GM21515 (cell line): ENCODE data around the gene CERS1.

Experiments used
- ATAC-seq: cut with Tn5 transposase; IDR thresholded peaks from one replicate; pipeline ENCODE4 v1.9.1; 2021; ENCODE audit not compliant: unreplicated experiment

CERS1 gene

DNA sequence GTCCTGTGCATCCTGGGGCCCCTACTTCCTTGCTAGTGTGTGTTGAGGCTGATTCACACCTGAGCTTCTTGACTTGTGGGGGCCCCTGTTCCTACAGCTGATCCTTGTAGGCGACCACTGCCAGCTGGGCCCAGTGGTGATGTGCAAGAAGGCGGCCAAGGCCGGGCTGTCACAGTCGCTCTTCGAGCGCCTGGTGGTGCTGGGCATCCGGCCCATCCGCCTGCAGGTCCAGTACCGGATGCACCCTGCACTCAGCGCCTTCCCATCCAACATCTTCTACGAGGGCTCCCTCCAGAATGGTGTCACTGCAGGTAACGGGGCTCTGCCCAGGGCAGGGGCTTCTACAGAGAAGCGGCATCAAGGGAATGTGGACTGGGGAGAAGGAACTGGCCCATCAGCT is 38.7 kb downstream of the CERS1 start:
- ATAC-seq: no peak

DNA sequence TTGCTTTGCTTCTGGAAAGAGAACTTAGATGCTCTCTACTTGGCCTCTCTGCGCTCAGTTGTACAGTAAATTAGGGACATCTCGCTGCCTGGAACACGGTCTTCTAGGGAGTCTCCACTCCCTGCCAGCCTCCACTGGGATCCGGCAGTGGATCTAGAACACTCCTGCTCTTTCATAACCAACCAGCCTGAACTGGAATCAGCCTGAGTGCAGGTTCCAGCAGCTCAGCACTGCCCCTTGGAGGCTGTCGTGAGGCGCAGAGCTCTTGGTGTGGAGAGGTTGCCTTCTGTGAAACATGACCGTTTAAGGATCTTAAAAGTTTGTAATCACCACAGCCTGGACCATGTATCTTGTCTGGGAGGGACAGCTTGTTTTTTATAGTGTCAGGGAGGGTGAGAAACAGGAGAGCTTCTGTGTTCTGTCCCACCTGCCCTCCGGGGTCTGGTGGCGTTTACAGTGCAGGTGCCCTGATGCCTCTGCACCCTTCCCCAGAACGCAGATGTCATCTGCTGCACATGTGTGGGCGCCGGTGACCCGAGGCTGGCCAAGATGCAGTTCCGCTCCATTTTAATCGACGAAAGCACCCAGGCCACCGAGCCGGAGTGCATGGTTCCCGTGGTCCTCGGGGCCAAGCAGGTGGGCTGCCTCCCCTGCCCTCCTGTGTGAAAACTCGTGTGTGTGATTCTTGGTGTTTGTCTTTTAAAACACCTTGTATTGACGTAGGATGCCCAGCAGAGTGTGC is 39.4 kb downstream of the CERS1 start:
- no peak for ATAC-seq

DNA sequence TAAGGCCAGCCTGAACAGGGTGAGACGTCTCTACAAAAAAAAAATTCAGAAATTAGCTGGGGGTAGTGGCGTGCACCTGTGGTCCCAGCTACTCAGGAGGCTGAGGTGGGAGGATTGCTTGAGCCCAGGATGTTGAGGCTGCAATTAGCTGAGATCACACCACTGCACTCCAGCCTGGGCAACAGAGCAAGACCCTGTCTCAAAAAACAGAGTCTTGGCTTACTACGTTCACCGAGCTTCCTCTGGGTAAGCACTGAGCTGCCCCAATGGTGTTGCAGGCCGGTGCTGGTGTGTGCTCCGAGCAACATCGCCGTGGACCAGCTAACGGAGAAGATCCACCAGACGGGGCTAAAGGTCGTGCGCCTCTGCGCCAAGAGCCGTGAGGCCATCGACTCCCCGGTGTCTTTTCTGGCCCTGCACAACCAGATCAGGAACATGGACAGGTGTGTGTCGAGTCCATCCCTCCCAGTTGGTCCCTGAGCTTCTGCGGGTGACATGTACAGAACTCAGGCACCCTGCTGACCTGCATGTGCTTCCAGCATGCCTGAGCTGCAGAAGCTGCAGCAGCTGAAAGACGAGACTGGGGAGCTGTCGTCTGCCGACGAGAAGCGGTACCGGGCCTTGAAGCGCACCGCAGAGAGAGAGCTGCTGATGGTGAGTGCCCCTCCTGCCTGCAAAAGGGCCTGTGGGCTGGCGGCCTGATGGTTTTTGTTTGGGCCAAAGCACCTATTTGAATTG is 40.1 kb downstream of the CERS1 start:
- ATAC-seq: no peak

DNA sequence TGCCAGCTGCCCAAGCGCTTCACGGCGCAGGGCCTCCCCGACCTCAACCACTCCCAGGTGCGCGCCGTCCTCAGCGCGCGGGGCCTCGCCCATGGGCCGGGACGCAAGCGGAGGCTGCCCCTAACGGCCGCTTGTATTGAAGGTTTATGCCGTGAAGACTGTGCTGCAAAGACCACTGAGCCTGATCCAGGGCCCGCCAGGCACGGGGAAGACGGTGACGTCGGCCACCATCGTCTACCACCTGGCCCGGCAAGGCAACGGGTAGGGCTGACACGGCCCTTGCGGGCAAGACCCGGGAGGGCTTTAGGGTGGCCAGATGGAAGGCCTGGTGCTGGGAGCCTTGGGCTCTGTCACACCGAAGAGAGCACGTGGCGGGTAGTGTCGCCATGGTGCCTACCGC is 41.0 kb downstream of the CERS1 start:
- ATAC-seq: no peak

DNA sequence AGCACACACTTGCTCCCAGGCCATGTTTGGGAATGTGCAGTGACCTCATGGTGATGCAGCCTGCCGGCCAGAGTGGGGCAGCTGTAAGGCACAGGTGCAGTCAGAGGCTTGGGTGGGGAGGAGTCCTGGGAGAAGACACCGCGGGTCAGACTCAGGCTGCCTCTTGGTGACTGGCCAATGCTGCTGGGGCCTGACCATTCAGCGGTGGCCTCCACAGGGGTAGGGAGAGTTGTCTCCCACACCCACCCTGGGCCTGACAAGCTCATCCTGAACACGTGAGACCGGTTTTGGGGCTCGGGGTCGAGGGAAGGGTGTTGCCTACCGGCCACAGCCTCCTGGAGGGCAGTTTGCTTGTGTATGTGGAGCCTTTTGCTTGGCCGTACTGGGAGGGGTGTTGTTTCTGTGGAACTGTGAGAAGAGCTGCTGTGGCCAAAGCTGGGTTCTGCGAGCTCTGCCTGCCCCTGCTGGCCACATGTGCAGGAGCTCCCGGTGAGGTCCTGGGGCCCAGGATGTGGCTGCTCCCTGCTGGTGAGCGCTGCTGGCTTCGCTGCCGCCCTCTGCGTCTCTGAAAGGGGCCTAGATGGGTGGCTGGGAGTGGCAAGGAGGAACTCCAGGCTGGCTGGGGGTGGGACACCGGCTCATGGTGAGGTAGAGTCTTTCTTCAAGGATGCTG is 42.1 kb downstream of the CERS1 start:
- no peak for ATAC-seq

DNA sequence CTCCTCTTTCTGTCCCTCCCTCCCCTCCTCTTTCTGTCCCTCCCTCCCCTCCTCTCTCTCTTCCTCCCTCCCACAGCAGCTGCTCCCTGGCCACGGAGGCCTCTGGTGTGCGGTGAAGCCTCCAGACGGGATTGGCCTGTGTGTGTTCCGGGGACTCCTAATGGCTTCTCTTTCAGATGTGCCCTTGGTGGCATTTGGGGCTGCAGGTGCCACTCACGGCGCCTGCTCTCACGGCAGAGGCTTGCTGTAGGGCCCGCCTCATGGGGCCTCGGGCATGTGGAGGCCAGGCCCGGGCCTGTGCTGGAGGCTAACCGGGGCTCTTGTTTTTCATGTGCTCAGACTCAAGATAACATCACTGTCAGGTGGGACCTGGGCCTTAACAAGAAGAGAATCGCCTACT is 43.3 kb downstream of the CERS1 start:
- no peak for ATAC-seq

DNA sequence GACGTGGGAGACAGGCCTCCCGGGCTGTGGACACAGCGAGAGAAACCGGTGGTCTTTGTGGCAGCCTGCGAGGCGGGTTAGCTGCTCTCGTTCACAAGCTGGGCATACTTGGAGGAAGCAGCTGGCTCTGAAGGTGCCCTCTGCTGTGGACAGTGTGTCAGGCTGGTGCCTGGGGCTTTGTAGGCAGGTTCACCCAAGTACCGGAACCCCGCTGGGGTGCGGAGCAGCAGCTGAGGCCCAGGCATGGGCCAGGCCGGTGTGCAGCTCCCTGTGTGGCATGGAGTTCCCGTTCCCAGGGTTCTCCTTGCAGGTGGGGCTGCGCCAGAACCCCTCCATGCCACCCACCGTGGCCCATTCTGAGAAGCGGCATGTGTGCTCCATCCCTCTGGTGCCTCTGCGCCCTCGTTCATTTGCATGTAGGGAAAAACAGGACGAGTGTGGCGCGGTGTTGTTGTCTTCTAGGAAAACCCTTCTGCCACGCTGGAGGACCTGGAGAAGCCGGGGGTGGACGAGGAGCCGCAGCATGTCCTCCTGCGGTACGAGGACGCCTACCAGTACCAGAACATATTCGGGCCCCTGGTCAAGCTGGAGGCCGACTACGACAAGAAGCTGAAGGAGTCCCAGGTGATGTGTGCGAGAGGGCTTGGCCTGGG is 44.2 kb downstream of the CERS1 start:
- ATAC-seq: no peak

DNA sequence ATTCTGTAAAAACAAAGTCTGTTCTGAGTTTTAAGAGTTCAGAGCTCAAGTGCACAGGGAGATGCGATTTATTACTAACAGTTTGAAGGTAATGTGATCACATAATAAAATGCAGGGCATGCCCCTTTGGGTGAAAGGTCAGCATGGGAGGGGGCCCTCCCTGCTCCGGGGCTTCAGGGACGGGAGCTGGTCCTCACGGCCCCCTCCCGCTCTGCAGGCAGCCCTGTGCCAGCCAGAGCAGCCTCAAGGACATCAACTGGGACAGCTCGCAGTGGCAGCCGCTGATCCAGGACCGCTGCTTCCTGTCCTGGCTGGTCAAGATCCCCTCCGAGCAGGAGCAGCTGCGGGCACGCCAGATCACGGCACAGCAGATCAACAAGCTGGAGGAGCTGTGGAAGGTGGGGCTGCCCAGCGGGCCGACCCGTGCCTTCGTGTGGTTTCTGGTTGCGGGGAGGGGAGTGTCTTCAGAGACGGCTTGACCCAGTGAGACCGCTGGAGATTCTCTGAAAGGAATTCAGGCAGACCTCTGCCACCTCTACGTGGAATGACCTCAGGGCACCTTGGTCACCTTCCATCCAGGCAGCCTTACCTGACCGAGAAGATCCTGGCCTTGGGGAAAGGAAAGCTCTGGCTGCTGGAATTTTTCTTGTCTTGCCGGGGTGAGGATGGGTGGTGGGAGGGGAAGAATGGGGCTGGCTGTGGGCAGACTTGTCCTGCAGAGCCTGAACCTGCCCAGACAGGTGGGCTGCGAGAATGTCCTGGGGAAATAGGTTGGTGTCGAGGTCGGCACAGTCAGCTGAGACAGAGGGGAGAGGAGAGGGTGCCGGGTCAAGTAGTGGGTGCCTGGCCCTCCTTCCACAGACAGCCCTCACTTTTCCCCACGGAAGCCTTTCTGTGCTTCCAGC is 45.2 kb downstream of the CERS1 start:
- no peak for ATAC-seq

DNA sequence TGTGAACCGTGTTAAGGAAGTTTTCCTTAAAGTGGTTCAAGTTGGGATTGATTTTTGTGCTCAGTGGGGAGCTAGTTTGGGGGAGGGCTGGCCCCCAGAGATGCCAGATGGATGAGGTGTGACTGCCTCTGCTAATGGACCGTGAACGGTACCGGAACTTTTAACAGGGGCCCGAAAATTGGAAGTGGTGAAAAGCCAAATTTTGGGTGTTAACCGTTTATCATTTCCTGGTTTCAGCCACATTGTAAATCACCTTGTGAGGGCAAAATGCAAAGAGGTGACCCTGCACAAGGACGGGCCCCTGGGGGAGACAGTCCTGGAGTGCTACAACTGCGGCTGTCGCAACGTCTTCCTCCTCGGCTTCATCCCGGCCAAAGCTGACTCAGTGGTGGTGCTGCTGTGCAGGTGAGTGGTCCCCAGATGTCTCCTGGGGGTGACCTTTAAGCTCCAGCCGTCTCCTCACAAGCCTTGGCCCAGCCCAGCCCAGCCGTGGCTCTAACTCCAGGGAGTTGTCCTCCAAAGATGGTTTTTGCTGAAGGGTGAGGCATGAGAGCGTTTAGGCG is 46.0 kb downstream of the CERS1 start:
- ATAC-seq: no peak

DNA sequence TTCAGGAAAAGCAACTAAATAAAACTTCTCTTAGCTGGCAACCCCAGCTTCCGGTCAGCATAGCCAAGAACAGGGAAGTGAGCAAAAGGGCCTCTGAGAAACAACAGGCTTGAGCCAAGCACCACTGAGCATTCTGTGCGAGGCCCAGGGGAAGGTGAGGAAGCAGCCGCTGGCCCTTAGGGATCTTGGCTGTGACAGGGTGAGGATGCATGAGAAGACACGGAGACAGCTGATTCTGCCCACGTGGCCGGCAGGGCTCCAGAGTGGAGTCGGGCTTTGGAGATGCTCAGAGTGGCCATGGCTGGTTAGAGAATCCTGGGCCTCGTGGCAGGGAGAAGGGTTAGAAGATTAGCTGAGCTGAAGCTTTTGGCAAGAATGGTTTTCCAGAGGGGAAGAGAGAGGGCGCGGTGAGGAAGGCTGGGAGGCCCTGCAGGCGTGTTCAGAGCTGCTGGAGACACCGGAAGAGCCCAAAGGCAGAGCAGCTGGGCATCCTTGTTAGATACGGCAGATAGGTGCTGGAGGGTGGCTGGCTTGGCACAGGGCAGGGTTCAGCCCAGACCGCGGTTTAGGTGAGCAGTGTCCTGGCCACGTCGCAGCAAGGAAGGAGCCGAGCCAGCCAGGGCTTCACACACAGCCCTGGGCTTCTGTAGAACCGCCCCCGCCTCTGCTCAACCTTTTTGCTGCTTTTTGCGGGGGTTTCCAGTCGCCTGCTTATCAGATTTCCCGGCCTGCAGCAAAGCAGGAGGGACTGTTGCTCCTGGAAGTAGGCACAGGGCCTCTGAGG is 46.9 kb downstream of the CERS1 start:
- no peak for ATAC-seq

DNA sequence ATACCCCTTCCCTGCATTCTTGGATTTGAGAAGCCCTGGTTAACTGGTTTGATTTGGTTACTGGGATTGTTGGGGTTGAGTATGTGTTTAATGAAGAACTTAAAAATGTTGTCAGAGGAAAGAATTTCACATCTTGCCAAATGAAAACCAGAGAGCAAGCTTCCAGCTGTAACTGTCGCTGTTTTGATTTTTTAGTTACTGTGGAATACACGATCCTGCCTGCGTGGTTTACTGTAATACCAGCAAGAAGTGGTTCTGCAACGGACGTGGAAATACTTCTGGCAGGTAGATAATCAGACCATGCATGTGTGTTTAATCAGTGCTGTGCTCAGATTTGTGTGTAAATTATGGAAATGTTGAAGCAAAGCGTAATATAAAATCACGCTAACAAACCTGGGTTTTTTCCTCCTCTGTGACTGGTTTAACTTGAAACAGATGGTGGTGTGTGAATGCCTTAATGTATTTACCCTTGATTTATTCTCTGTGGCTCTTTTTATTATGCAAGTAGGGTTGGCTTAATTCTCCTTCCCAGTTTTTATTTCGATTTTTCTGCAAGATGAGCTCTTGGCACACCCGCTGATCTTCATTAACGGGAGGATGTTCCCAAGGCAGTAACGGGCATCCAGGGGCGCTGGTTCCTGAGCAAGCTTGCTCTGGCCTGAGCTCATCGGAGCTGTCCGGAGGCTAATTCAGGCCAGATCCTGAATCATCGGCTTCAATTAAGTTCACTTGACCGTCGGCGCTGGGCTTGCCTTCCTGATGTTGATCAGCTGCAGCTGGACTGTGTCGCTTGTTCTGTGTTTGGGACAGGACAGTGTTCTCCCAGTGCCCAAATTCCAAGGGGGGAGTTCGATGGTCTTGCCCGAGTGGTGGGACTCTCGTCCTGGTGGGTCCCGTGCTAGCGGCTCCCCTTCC is 48.2 kb downstream of the CERS1 start:
- no peak for ATAC-seq

DNA sequence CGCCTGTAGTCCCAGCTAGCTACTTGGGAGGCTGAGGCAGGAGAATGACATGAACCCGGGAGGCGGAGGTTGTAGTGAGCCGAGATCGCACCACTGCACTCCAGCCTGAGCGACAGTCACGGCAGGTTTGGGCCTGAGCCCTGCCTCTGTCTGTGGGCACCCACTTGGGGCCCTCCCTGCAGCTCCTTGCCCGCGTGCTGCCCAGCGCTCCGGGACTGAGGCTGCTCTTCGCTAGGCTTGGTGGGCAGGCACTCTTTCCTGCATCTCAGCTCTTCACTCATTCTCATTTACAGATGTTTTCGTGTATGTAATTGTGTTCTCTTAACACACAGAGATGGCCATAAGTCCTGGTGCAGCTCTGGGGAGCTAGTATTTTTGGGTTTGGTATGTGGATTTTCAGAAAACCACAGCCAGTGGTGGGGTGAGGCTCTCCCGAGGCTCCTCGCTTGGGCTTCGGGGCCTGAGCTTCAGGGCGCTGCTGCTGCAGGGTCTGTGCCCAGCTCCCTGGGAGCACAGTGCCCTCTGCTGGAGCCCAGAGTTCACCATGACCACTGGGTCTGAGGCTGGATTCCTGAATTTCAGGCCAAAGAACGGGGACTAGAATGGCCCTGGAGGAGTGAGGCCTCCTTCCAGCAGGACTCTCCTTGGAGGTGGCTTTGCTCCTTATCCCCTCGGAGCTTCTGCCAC is 49.0 kb downstream of the CERS1 start:
- ATAC-seq: no peak

DNA sequence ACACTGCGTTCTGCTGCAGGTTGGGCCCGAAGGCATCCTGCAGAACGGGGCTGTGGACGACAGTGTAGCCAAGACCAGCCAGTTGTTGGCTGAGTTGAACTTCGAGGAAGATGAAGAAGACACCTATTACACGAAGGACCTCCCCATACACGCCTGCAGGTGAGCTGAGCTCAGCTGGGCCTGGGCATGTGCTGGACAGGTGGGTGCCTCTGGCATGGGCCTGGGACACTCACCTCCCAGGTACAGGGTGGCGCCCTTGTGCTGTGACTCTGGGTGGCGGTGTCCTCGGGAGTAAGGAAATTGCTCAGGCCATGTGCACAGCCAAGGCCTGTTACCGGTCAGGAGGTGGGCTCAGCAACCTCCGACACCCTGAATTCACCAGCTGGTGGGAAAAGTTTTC is 50.0 kb downstream of the CERS1 start:
- ATAC-seq: no peak

DNA sequence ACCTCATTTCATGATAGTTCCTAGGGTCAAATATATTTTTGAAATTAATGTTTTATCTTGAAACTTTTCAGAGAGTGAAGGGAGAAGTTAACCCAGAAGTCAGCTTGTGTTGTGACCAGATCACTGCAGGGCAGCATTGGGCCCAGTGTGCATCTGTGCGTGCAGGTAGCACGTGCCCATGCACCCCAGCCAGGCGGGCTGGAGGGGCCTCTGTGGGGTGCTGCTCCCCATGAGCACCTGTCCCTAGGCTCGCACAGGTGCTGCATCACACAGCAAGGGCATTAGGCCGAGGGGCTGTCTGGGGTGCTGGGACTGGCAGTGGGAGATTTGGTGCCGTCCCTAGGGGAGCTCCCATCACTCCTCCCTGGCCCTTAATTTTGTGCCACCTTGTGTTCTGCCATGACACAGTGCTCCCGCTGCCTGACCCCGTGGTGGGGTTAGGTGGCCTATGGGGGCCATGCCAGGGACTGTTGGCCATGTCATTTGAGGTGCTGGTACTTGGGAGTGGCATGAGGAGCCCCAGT is 51.1 kb downstream of the CERS1 start:
- no peak for ATAC-seq

DNA sequence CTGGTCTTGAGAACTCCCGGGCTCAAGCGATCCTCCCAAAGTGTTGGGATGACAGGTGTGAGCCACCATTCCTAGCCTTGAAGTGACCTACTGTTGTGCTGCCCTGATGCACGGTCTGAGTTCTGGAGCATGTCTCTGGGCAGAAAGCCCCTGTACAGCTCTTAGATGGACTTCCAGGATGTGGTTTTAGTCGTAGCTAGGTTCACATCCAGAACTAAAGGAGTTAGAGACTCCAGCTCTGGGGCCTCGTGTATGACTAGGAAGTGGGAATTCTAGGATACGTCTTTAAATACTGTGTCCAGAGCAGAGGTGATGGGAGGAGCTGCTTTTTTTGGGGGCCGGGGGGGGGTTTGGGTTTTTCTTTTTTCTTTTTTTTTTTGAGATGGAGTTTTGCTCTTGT is 52.0 kb downstream of the CERS1 start:
- ATAC-seq: no peak

DNA sequence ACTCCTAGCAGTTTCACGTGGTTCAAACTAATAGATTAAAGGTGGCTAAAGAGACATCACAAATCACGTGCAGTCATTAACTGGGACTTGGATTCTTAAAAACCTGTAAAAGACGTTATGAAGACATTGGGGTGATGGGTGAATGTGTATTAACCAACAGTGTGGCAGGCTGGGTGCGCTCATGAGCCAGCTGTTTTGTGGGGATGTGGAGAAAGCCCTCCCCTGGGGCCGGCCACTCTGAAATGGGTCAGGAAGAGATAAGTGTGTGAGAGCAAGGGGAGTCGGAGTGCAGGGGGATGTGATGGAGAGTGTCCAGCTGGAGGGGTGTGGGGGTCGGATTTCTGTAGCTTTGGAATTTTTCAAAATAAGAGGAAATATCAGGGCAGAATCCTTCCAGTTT is 53.8 kb downstream of the CERS1 start:
- ATAC-seq: no peak

DNA sequence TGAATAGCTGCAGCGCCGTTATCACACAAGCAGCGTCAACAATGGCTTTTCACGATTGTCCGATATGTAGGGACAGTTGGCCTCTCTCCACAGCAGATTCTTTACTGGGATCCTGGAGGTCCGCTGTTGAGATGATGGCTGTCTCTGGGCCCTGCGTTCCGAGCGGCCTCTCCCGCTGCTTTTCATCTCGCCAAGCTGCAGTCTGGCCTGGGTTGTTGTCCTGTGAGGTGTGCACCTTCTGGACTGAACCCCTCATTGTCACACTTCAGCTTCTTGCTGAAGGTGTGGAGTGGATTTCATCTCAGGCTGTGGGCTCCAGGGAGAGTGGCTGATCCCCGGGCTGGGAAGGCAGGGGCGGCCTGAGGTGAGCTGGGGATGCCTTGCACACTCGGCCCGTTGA is 54.6 kb downstream of the CERS1 start:
- ATAC-seq: no peak
